Heart left ventricle (tissue), 13 donors: ENCODE measurements around the gene PHLDA2.

Experiments
- CTCF ChIP-seq, 12 donors: fragments of 200-600 bp; sonication (generic) in 4 of 12; IDR thresholded peaks; one replicate each; pipeline versions ENCODE4 v1.5.0 to v1.8.0; 2018 to 2022; ENCODE audit warnings: antibody characterized with exemption in 12 of 12, mild to moderate bottlenecking in 5 of 12
- POLR2A ChIP-seq, 2 donors: fragments of 450-650 bp; IDR thresholded peaks; one replicate each; pipeline ENCODE4 v1.6.1; 2017; ENCODE audit warnings: antibody characterized with exemption in 2 of 2, mild to moderate bottlenecking in 2 of 2, moderate library complexity in 2 of 2
- donor health status: ischemic (EF 13 %, LVEDD 7.1; RV severe dilation, severe dysfunction).
- donor health status: DM: no; HTN: yes; CAD: no.
- donor health status: DM: no; HTN: no; CAD: no.
- donor health status: ischemic (EF 25% LVEDD 6.9; RV normal size, moderate dysfunction).
- donor health status: ischemic (EF 25% LVEDD 5.7; RV mildly dilated, moderate dysfunction).
- donor health status: ischemic (EF 35%, LVEDD 5.7; RV mildly dilated, moderate dysfunction).
- donor health status: nonischemic (EF 11% LVEDD 7.7; RV severe dilation, severe dysfunction).
- donor health status: DM: yes; HTN: yes; CAD: no.
- donor health status: PGD.
- donor health status: ischemic (EF 29% LVEDD 5.4; RV normal size, mild dysfunction).
- donor health status: nonischemic (EF 23%, LVEDD 6.1; RV moderate dilation, normal function).

- no peak for TF ChIP-seq CTCF (IDR thresholded peaks at IDR 0.05)
- TF ChIP-seq POLR2A (IDR thresholded peaks at IDR 0.05): no peak
These were observed 11.1 kb upstream of the PHLDA2 start for GRCh38 chr11:2940147-2940920.
